ENCODE data around the gene ST6GALNAC2.

GRCh38 chr17:76536511-76537287 is 49.0 kb downstream of the ST6GALNAC2 start:
- TF ChIP-seq REST (tag by site-specific recombination; IDR thresholded peaks at IDR 0.05) (no peak), CTCF (tag by site-specific recombination; IDR thresholded peaks at IDR 0.05) (no peak), ATF2 (tag by site-specific recombination; IDR thresholded peaks at IDR 0.05; ENCODE audit: low read depth) (no peak), GLI4 (tag by site-specific recombination; IDR thresholded peaks at IDR 0.05) (no peak), ZBTB21 (tag by site-specific recombination; IDR thresholded peaks at IDR 0.05) (no peak), ZNF580 (tag by site-specific recombination; IDR thresholded peaks at IDR 0.05) (no peak), SALL2 (tag by site-specific recombination; IDR thresholded peaks at IDR 0.05; ENCODE audit: borderline replicate concordance) (no peak), RBAK (tag by site-specific recombination; IDR thresholded peaks at IDR 0.05) (no peak), ZNF274 (IDR thresholded peaks at IDR 0.05; ENCODE audit: low read length) (no peak), ZNF274 (tag by site-specific recombination; IDR thresholded peaks at IDR 0.05; ENCODE audit: borderline replicate concordance) (no peak), ZNF114 (tag by site-specific recombination; IDR thresholded peaks at IDR 0.05) (no peak), PATZ1 (tag by site-specific recombination; IDR thresholded peaks at IDR 0.05) (no peak)
